Aorta (tissue), 5 donors: Measurements from ENCODE around the gene SYF2. TPM values are rescaled to one million over a fixed set of nuclear protein-coding genes. Genes with fewer than 3 reads are reported as not detected.

ENCODE experiments used
- ATAC-seq: fragments of 200-7000 bp; cut with Tn5 transposase; one replicate; pipeline ENCODE4 v1.9.1; 2022; ENCODE audit warnings: moderate library complexity; ENCODE audit not compliant: low FRiP score
- DNase-seq, 2 donors: peaks; one replicate each; pipeline ENCODE4 v3.0.0-alpha.2; 2020
- H3K27ac ChIP-seq, 2 donors: one replicate each; pipeline ENCODE4 v1.5.1; 2013; ENCODE audit warnings: low read length in 2 of 2, mild to moderate bottlenecking in 2 of 2, moderate library complexity in 2 of 2, control low read depth in 1 of 2, inconsistent platforms in 1 of 2, low read depth in 1 of 2
- H3K27me3 ChIP-seq, 2 donors: one replicate each; pipeline ENCODE4 v1.6.1; 2013; ENCODE audit warnings: control low read depth in 1 of 2, low read length in 1 of 2, mild to moderate bottlenecking in 1 of 2, moderate library complexity in 1 of 2; ENCODE audit not compliant: insufficient read depth in 2 of 2, control insufficient read depth in 1 of 2
- H3K36me3 ChIP-seq, 2 donors: one replicate each; pipeline ENCODE4 v1.6.1; 2013; ENCODE audit warnings: control low read depth in 1 of 2, low read length in 1 of 2, mild to moderate bottlenecking in 1 of 2; ENCODE audit not compliant: insufficient read depth in 2 of 2, control insufficient read depth in 1 of 2
- H3K4me1 ChIP-seq, 2 donors: one replicate each; pipeline ENCODE4 v1.6.1; 2013; ENCODE audit warnings: low read length in 2 of 2, control low read depth in 1 of 2, mild to moderate bottlenecking in 1 of 2, moderate library complexity in 1 of 2; ENCODE audit not compliant: insufficient read depth in 2 of 2, control insufficient read depth in 1 of 2
- H3K4me3 ChIP-seq, 2 donors: one replicate each; pipeline ENCODE4 v1.5.1; 2013; ENCODE audit warnings: low read length in 2 of 2, control low read depth in 1 of 2, mild to moderate bottlenecking in 1 of 2
- H3K9me3 ChIP-seq: one replicate; pipeline ENCODE4 v1.6.1; 2013; ENCODE audit warnings: mild to moderate bottlenecking, low read length; ENCODE audit not compliant: control insufficient read depth
- WGBS, 2 donors: extraction: QIAGEN DNeasy Blood & Tissue Kit; methylation state at CpG; one replicate each; pipeline ENCODE4 v1.1.7; 2013; 5-methylcytosine and 5-hydroxymethylcytosine counted together
- intact Hi-C, 2 donors: fragments of 100-400 bp; cut with DNase I; formaldehyde crosslinking; loops; one replicate each; pipeline versions ENCODE4 v1.14.2 to v1.15.0; 2022
- polyA plus RNA-seq, 2 donors: library from polyadenylated mRNA; stranded (reverse); fragments of 200-250 nt; gene quantifications; one replicate each; pipeline ENCODE4 v1.2.3, GENCODE V29; 2013
- total RNA-seq, 2 donors: library from RNA; stranded (reverse); fragmentation: NEBNext Ultra II Directional; extraction: Animal tissue kit (Norgen Biotek cat#: 25700); gene quantifications; one replicate each; pipeline ENCODE4 v1.2.1, GENCODE V29; 2021
- donor health status: healthy with polysubstance abuse.
- donor health status: Bipolar disorder and iron deficiency.
- donor health status: DM: no; HTN: no; CAD: no.
- donor health status: DM: no; HTN: no; CAD: no.
- donor health status: DM: yes; HTN: yes; CAD: no.

SYF2 gene
- total and polyA plus RNA-seq, 4 donors = 43.0 to 142 (median 74.6) TPM

GRCh38 chr1:25247829-25248754 is 15.8 kb upstream of the SYF2 start:
- Histone ChIP-seq H3K27me3 (no peaks in the 10 kb centered on the region), H3K4me1 (no peaks in the 10 kb centered on the region), H3K4me3 (peak overlapping the region; percentile 1 to 27), H3K27ac (peak overlapping the region in 1 of 2 donors; percentile 76), H3K9me3 (no peaks in the 10 kb centered on the region), H3K36me3 (peaks cover 0 to 3% of the 10 kb centered on the region in 2 donors)
- ATAC-seq = no peak
- 23% methylated on average over 24 to 30 of the region's 30 CpGs for WGBS, 2 donors
- no peak for DNase-seq
- intact Hi-C loops = loop anchor here in 1 of 2 donors (2.0 to 5.0 kb wide), 2 partner anchors 91 to 569 kb away; partner anchors contain the start of genes MTFR1L and TMEM50A

- Histone ChIP-seq H3K9me3 (no peaks in the 10 kb centered on the region), H3K27ac (peak within 1 kb of the TSS; percentile 76 to 86), H3K4me1 (no peaks in the 10 kb centered on the region), H3K4me3 (peak within 1 kb of the TSS; percentile 21 to 74), H3K27me3 (no peaks in the 10 kb centered on the region), H3K36me3 (peaks cover 0 to 3% of the 10 kb centered on the region in 2 donors)
- DNase-seq (peak; percentile 100), ATAC-seq (peak; percentile 98)
- intact Hi-C loops = loop anchor here in 1 of 2 donors (2.0 to 5.0 kb wide), 2 partner anchors 92 to 570 kb away; partner anchors contain the start of genes MTFR1L and TMEM50A
- 0% methylated on average over 65 to 79 of the region's 79 CpGs for WGBS, 2 donors
These were observed 14.9 kb upstream of the SYF2 start, which contains the start of gene RSRP1 for GRCh38 chr1:25247024-25247828. RSRP1 (minus strand) TSS chr1:25247454; CDS start chr1:25246963, 491 bp downstream.

GRCh38 chr1:25246600-25247023 is 14.3 kb upstream of the SYF2 start:
- peaks cover 0 to 3% of the 10 kb centered on the region in 2 donors for H3K36me3 ChIP-seq
- H3K27ac ChIP-seq = peak overlapping the region in 1 of 2 donors; percentile 86
- 0% methylated on average over 53 of the region's 53 CpGs for WGBS, 2 donors
- H3K4me3 ChIP-seq = peak overlapping the region; percentile 21 to 74
- peak in 1 of 2 donors; percentile 64 for DNase-seq
- ATAC-seq = peak; percentile 10
- intact Hi-C loops = loop anchor here in 1 of 2 donors (2.0 to 5.0 kb wide), 2 partner anchors 92 to 571 kb away; partner anchors contain the start of genes MTFR1L and TMEM50A
- H3K27me3 ChIP-seq = no peaks in the 10 kb centered on the region
- no peaks in the 10 kb centered on the region for H3K9me3 ChIP-seq
- H3K4me1 ChIP-seq = no peaks in the 10 kb centered on the region

- intact Hi-C loops = loop anchor here in 1 of 2 donors (2.0 to 5.0 kb wide), 2 partner anchors 93 to 571 kb away; partner anchors contain the start of genes MTFR1L and TMEM50A
- ATAC-seq = peak; percentile 13
- peak overlapping the region in 1 of 2 donors; percentile 86 for H3K27ac ChIP-seq
These were observed 13.7 kb upstream of the SYF2 start for GRCh38 chr1:25245809-25246599.

GRCh38 chr1:25245393-25245792 is 13.1 kb upstream of the SYF2 start:
- Histone ChIP-seq H3K27ac (no peak overlapping the region), H3K36me3 (peaks cover 0 to 3% of the 10 kb centered on the region in 2 donors), H3K27me3 (no peaks in the 10 kb centered on the region), H3K9me3 (no peaks in the 10 kb centered on the region), H3K4me3 (peak overlapping the region in 1 of 2 donors; percentile 49), H3K4me1 (no peaks in the 10 kb centered on the region)
- DNase-seq (no peak), ATAC-seq (no peak)
- intact Hi-C loops = loop anchor here in 1 of 2 donors (5.0 kb wide), 1 partner anchor 572 kb away; the partner anchor contains the start of gene MTFR1L
- WGBS, 2 donors = 73% methylated on average over 5 of the region's 5 CpGs

More at GRCh38 chr1:25245809-25246599, 13.7 kb upstream of the SYF2 start:
- no peaks in the 10 kb centered on the region for H3K27me3 ChIP-seq
- H3K4me1 ChIP-seq = no peaks in the 10 kb centered on the region
- 21 to 23% methylated on average over 30 of the region's 30 CpGs for WGBS, 2 donors
- DNase-seq = no peak
- H3K4me3 ChIP-seq = peak overlapping the region; percentile 21 to 74
- no peaks in the 10 kb centered on the region for H3K9me3 ChIP-seq
- peaks cover 0 to 3% of the 10 kb centered on the region in 2 donors for H3K36me3 ChIP-seq

GRCh38 chr1:25243907-25244306 is 11.6 kb upstream of the SYF2 start:
- no peak overlapping the region for H3K27ac ChIP-seq
- no peaks in the 10 kb centered on the region for H3K27me3 ChIP-seq
- H3K9me3 ChIP-seq = no peaks in the 10 kb centered on the region
- intact Hi-C loops = no loop called here
- WGBS, 2 donors = 46 to 47% methylated on average over 6 of the region's 6 CpGs
- H3K4me1 ChIP-seq = no peaks in the 10 kb centered on the region
- DNase-seq (no peak), ATAC-seq (no peak)
- peaks cover 0 to 3% of the 10 kb centered on the region in 2 donors for H3K36me3 ChIP-seq
- no peak overlapping the region for H3K4me3 ChIP-seq

- H3K9me3 ChIP-seq = no peaks in the 10 kb centered on the region
- peak overlapping the region in 1 of 2 donors; percentile 81 for H3K27ac ChIP-seq
- H3K4me1 ChIP-seq = no peaks in the 10 kb centered on the region
- 1% methylated on average over 40 to 41 of the region's 41 CpGs for WGBS, 2 donors
- peak overlapping the region; percentile 8 to 10 for H3K4me3 ChIP-seq
- no peaks in the 10 kb centered on the region for H3K27me3 ChIP-seq
- peaks cover 0 to 2% of the 10 kb centered on the region in 2 donors for H3K36me3 ChIP-seq
- DNase-seq (peak; percentile 96 to 97), ATAC-seq (peak; percentile 94)
- intact Hi-C loops = loop anchor here in 1 of 2 donors (10.0 kb wide), 1 partner anchor 565 kb away; the partner anchor contains the start of gene SELENON
These were observed 7.6 kb upstream of the SYF2 start for GRCh38 chr1:25239681-25240541.
